Spleen (tissue), 11 donors: ENCODE measurements around the gene TRIM40. TPM values are rescaled to one million over a fixed set of nuclear protein-coding genes. Genes with fewer than 3 reads are reported as not detected.

Experiments
- DNase-seq: peaks from one replicate; pipeline ENCODE4 v3.0.0-alpha.2; 2020
- H3K27ac ChIP-seq, 8 donors: fragments of 200-600 bp; sonication (generic) in 7 of 8; 1 replicate in 4 of 8; 2 replicates in 4 of 8; pipeline versions ENCODE4 v1.5.0 to v1.8.0; 2016 to 2021; ENCODE audit warnings: inconsistent platforms in 4 of 8, mild to moderate bottlenecking in 4 of 8, moderate library complexity in 1 of 8
- H3K27me3 ChIP-seq, 7 donors: fragments of 200-600 bp; sonication (generic) in 6 of 7; replicated peaks in 1 of 7; 1 replicate in 4 of 7; 2 replicates in 3 of 7; pipeline versions ENCODE4 v1.5.0 to v1.8.0; 2016 to 2021; ENCODE audit warnings: inconsistent platforms in 3 of 7, mild to moderate bottlenecking in 1 of 7
- H3K36me3 ChIP-seq, 6 donors: fragments of 200-600 bp; sonication (generic) in 5 of 6; 1 replicate in 4 of 6; 2 replicates in 2 of 6; pipeline versions ENCODE4 v1.5.0 to v1.8.0; 2016 to 2021; ENCODE audit warnings: inconsistent platforms in 2 of 6
- H3K4me1 ChIP-seq, 6 donors: fragments of 200-600 bp; sonication (generic) in 5 of 6; 1 replicate in 3 of 6; 2 replicates in 3 of 6; pipeline versions ENCODE4 v1.5.0 to v1.8.0; 2016 to 2021; ENCODE audit warnings: inconsistent platforms in 3 of 6
- H3K4me3 ChIP-seq, 8 donors: fragments of 200-600 bp; sonication (generic) in 7 of 8; 1 replicate in 4 of 8; 2 replicates in 4 of 8; pipeline versions ENCODE4 v1.5.0 to v1.8.0; 2016 to 2021; ENCODE audit warnings: inconsistent platforms in 4 of 8, mild to moderate bottlenecking in 4 of 8, moderate library complexity in 2 of 8
- H3K9me3 ChIP-seq, 8 donors: fragments of 200-600 bp; sonication (generic) in 7 of 8; 1 replicate in 4 of 8; 2 replicates in 4 of 8; pipeline versions ENCODE4 v1.5.0 to v1.8.0; 2016 to 2021; ENCODE audit warnings: inconsistent platforms in 4 of 8
- CTCF ChIP-seq, 11 experiments: fragments of 200-600 bp in 7 of 11; fragments of 450-650 bp in 4 of 11; sonication (generic) in 4 of 11; IDR thresholded peaks in 8 of 11; conservative IDR thresholded peaks in 3 of 11; 1 replicate in 7 of 11; 2 replicates in 4 of 11; pipeline versions ENCODE4 v1.4.0 to v1.8.0; 2016 to 2021; ENCODE audit warnings: antibody characterized with exemption in 11 of 11, inconsistent platforms in 4 of 11, mild to moderate bottlenecking in 1 of 11
- POLR2A ChIP-seq, 3 donors: fragments of 450-650 bp; IDR thresholded peaks; one replicate each; pipeline ENCODE4 v1.5.1; 2017; ENCODE audit warnings: antibody characterized with exemption in 3 of 3, mild to moderate bottlenecking in 1 of 3
- POLR2AphosphoS5 ChIP-seq, 3 donors: sonication (generic); formaldehyde crosslinking; IDR thresholded peaks; one replicate each; pipeline ENCODE4 v1.5.1; 2017; ENCODE audit warnings: antibody characterized with exemption in 3 of 3
- WGBS, 5 donors: extraction: QIAGEN DNeasy Blood & Tissue Kit in 3 of 5; methylation state at CpG; one replicate each; pipeline versions ENCODE4 v1.1.5 to v1.1.7; 2013 to 2018; 5-methylcytosine and 5-hydroxymethylcytosine counted together
- intact Hi-C: fragments of 100-400 bp; cut with DNase I; formaldehyde crosslinking; loops from one replicate; pipeline ENCODE4 v1.15.0; 2023; ENCODE audit warnings: low total_unique reads
- polyA plus RNA-seq, 3 donors: library from polyadenylated mRNA; stranded (reverse); fragments of 200-250 nt; gene quantifications; one replicate each; pipeline ENCODE4 v1.2.1, GENCODE V29; 2013
- total RNA-seq, 7 donors: library from RNA; depleted of rRNA in 3 of 7; stranded (reverse); fragments of >200 nt in 3 of 7; fragmentation: NEBNext Ultra II Directional in 4 of 7; extraction: Animal tissue kit (Norgen Biotek cat#: 25700) in 4 of 7; gene quantifications; one replicate each; pipeline versions ENCODE4 v1.1.0 to v1.2.1, GENCODE V29; 2016 to 2021
- donor health status: healthy with polysubstance abuse.
- donor health status: DM: no; HTN: no; CAD: no; lungs with moderate emphysema.
- donor health status: DM: no; HTN: no; CAD: no.
- donor health status: Bipolar disorder and iron deficiency.
- donor health status: healthy.
- donor health status: DM: no; HTN: no; CAD: no.
- donor health status: DM: yes; HTN: yes; CAD: no.

TRIM40 gene
- total and polyA plus RNA-seq, 10 donors, result 0.20 to 1.0 (median 0.29) TPM; not detected in 7

GRCh38 chr6:30175765-30176164 is 39.8 kb downstream of the TRIM40 start:
- Histone ChIP-seq H3K27me3 (peaks cover 0 to 71% (median 27%) of the 10 kb centered on the region in 7 donors), H3K4me1 (peaks cover 6 to 15% (median 11%) of the 10 kb centered on the region in 6 donors), H3K9me3 (peaks cover 0 to 19% (median 13%) of the 10 kb centered on the region in 8 donors), H3K27ac (no peak overlapping the region), H3K36me3 (no peaks in the 10 kb centered on the region), H3K4me3 (no peak overlapping the region)
- no peak for DNase-seq
- 85 to 100% (median 89%) methylated on average over 2 of the region's 2 CpGs for WGBS, 5 donors
- intact Hi-C loops, result no loop called here
- no peak for TF ChIP-seq POLR2AphosphoS5 (IDR thresholded peaks at IDR 0.05)
- no peak for TF ChIP-seq CTCF (IDR thresholded peaks at IDR 0.05 in 8 of 11, conservative IDR thresholded peaks at IDR 0.05 in 3 of 11)
- TF ChIP-seq POLR2A (IDR thresholded peaks at IDR 0.05), result no peak

- intact Hi-C loops, result no loop called here
- H3K4me1 ChIP-seq, result no peaks in the 10 kb centered on the region
- H3K9me3 ChIP-seq, result peaks cover 0 to 21% (median 13%) of the 10 kb centered on the region in 8 donors
- no peak overlapping the region for H3K27ac ChIP-seq
- no peak overlapping the region for H3K4me3 ChIP-seq
- TF ChIP-seq POLR2AphosphoS5 (IDR thresholded peaks at IDR 0.05) (no peak), POLR2A (IDR thresholded peaks at IDR 0.05) (no peak), CTCF (IDR thresholded peaks at IDR 0.05 in 8 of 11, conservative IDR thresholded peaks at IDR 0.05 in 3 of 11) (no peak)
- no peak for DNase-seq
- H3K36me3 ChIP-seq, result no peaks in the 10 kb centered on the region
- peaks cover 0 to 40% (median 5%) of the 10 kb centered on the region in 7 donors for H3K27me3 ChIP-seq
- 0 to 98% (median 93%) methylated on average over 1 of the region's 1 CpG for WGBS, 5 donors
Observed at GRCh38 chr6:30178837-30179236, 42.9 kb downstream of the TRIM40 start.

DNA sequence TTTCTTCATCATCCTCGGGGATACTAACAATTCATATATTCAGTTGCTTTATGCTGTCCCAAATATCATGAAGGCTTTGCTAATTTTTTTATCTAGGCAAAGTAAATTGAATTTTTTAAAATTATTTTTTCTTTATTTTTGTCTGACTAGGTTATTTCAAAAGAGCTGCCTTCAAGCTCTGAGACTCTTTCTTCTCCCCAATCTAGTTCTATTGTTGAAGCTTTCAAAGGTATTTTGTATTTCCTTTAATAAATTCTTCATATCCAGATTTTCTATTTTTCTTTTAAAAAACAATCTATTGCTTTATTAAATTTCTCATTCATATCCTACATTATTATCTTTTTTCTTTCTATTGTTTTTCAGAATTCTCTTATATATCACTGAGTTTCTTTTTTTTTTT is 44.2 kb downstream of the TRIM40 start:
- intact Hi-C loops, result no loop called here
- H3K27me3 ChIP-seq, result peaks cover 0 to 32% (median 4%) of the 10 kb centered on the region in 7 donors
- no peak overlapping the region for H3K27ac ChIP-seq
- H3K9me3 ChIP-seq, result peaks cover 0 to 21% (median 13%) of the 10 kb centered on the region in 8 donors
- H3K36me3 ChIP-seq, result peaks cover 0 to 12% (median 8%) of the 10 kb centered on the region in 6 donors
- no peaks in the 10 kb centered on the region for H3K4me1 ChIP-seq
- DNase-seq, result no peak
- 88 to 96% (median 93%) methylated on average over 1 of the region's 1 CpG for WGBS, 5 donors
- H3K4me3 ChIP-seq, result no peak overlapping the region
- TF ChIP-seq CTCF (IDR thresholded peaks at IDR 0.05 in 8 of 11, conservative IDR thresholded peaks at IDR 0.05 in 3 of 11), result no peak
- no peak for TF ChIP-seq POLR2AphosphoS5 (IDR thresholded peaks at IDR 0.05)
- no peak for TF ChIP-seq POLR2A (IDR thresholded peaks at IDR 0.05)

- peaks cover 0 to 5% (median 0%) of the 10 kb centered on the region in 7 donors for H3K27me3 ChIP-seq
- DNase-seq, result no peak
- peaks cover 0 to 17% (median 8%) of the 10 kb centered on the region in 8 donors for H3K9me3 ChIP-seq
- no peak for TF ChIP-seq CTCF (IDR thresholded peaks at IDR 0.05 in 8 of 11, conservative IDR thresholded peaks at IDR 0.05 in 3 of 11)
- no peak for TF ChIP-seq POLR2A (IDR thresholded peaks at IDR 0.05)
- no peak for TF ChIP-seq POLR2AphosphoS5 (IDR thresholded peaks at IDR 0.05)
- 70 to 97% (median 92%) methylated on average over 5 of the region's 5 CpGs for WGBS, 5 donors
- no peak overlapping the region for H3K4me3 ChIP-seq
- H3K36me3 ChIP-seq, result peaks cover 0 to 54% (median 47%) of the 10 kb centered on the region in 6 donors
- intact Hi-C loops, result no loop called here
- no peaks in the 10 kb centered on the region for H3K4me1 ChIP-seq
- H3K27ac ChIP-seq, result no peak overlapping the region
Observed at GRCh38 chr6:30184417-30185031, 48.6 kb downstream of the TRIM40 start.
